IMR-90 (cell line): Measurements from ENCODE around the gene VPS37C. TPM values are rescaled to one million over a fixed set of nuclear protein-coding genes. Genes with fewer than 3 reads are reported as not detected.

Source experiments
- ATAC-seq: fragments of 200-7000 bp; cut with Tn5 transposase; 2 replicates; pipeline ENCODE4 v1.9.1; 2020; ENCODE audit warnings: low read depth, mild to moderate bottlenecking, moderate library complexity
- BruUV-seq: library from RNA; stranded (reverse); fragments of 400-500 nt; replicated peaks from 2 replicates; lab custom pipeline; 2021; lab: Mats Ljungman, UMichigan
- CTCF ChIA-PET: fragments of 300-600 bp; formaldehyde crosslinking; extraction: SDS; loops from one replicate; lab custom pipeline; 2021; ENCODE audit warnings: antibody characterized with exemption; lab: Yijun Ruan, JAX
- POLR2A ChIA-PET: fragments of 300-600 bp; sonication (Branson Sonifier 250); formaldehyde crosslinking; loops from one replicate; lab custom pipeline; 2022; ENCODE audit warnings: antibody characterized with exemption; ENCODE audit not compliant: unreplicated experiment; lab: Charles Lee
- DNase-seq: peaks from one replicate; pipeline ENCODE4 v3.0.0; 2013
- H2AFZ ChIP-seq: replicated peaks from 2 replicates; pipeline ENCODE3; 2013; ENCODE audit warnings: low read length, mild to moderate bottlenecking; ENCODE audit not compliant: poor library complexity
- H2AK5ac ChIP-seq: 2 replicates; pipeline ENCODE4 v1.6.1; 2013; ENCODE audit warnings: low read depth, low read length, inconsistent platforms
- H2AK9ac ChIP-seq: replicated peaks from 2 replicates; pipeline ENCODE3; 2013; ENCODE audit warnings: mild to moderate bottlenecking, low read depth, low read length, moderate library complexity; ENCODE audit not compliant: poor library complexity
- H2BK120ac ChIP-seq: 2 replicates; pipeline ENCODE4 v1.6.1; 2013; ENCODE audit warnings: low read depth, low read length, inconsistent platforms
- H2BK15ac ChIP-seq: 3 replicates; pipeline ENCODE4 v1.6.1; 2013; ENCODE audit warnings: low read depth, low read length, inconsistent platforms
- H2BK20ac ChIP-seq: 2 replicates; pipeline ENCODE4 v1.6.1; 2013; ENCODE audit warnings: low read depth, mild to moderate bottlenecking, inconsistent platforms, low read length, moderate library complexity
- H2BK5ac ChIP-seq: 2 replicates; pipeline ENCODE4 v1.6.1; 2013; ENCODE audit warnings: mild to moderate bottlenecking, low read depth, low read length, inconsistent platforms; ENCODE audit not compliant: poor library complexity, severe bottlenecking
- H3K14ac ChIP-seq: replicated peaks from 2 replicates; pipeline ENCODE4 v1.6.1; 2013; ENCODE audit warnings: low read depth, low read length, inconsistent platforms
- H3K18ac ChIP-seq: 2 replicates; pipeline ENCODE4 v1.6.1; 2013; ENCODE audit warnings: low read depth, low read length, control low read depth
- H3K23ac ChIP-seq: 2 replicates; pipeline ENCODE4 v1.6.1; 2013; ENCODE audit warnings: low read depth, low read length, inconsistent platforms
- H3K27ac ChIP-seq: 2 replicates; pipeline ENCODE4 v1.5.1; 2013; ENCODE audit warnings: mild to moderate bottlenecking, control low read depth, low read length; ENCODE audit not compliant: insufficient read depth
- H3K27me3 ChIP-seq: 2 replicates; pipeline ENCODE4 v1.6.1; 2013; ENCODE audit warnings: low read length; ENCODE audit not compliant: control insufficient read depth, insufficient read depth
- H3K36me3 ChIP-seq: 2 replicates; pipeline ENCODE4 v1.6.1; 2013; ENCODE audit warnings: low read length, mixed read lengths; ENCODE audit not compliant: control insufficient read depth, insufficient read depth
- H3K4ac ChIP-seq: 2 replicates; pipeline ENCODE4 v1.6.1; 2013; ENCODE audit warnings: low read depth, low read length, inconsistent platforms
- H3K4me1 ChIP-seq: 2 replicates; pipeline ENCODE4 v1.6.1; 2013; ENCODE audit warnings: low read length, mixed read lengths; ENCODE audit not compliant: control insufficient read depth, insufficient read depth
- H3K4me2 ChIP-seq: 2 replicates; pipeline ENCODE4 v1.6.1; 2013; ENCODE audit warnings: low read depth, mild to moderate bottlenecking, control low read depth, low read length, moderate library complexity
- H3K4me3 ChIP-seq: 2 replicates; pipeline ENCODE4 v1.5.1; 2013; ENCODE audit warnings: low read depth, mild to moderate bottlenecking, control low read depth, low read length, moderate library complexity; ENCODE audit not compliant: insufficient read depth
- H3K56ac ChIP-seq: 2 replicates; pipeline ENCODE4 v1.6.1; 2013; ENCODE audit warnings: low read length, inconsistent platforms; ENCODE audit not compliant: insufficient read depth; ENCODE audit errors: extremely low read depth
- H3K79me1 ChIP-seq, 2 experiments: 2 replicates each; pipeline ENCODE4 v1.6.1; 2013; ENCODE audit warnings: low read length in 2 of 2, inconsistent platforms in 1 of 2, low read depth in 1 of 2
- H3K9ac ChIP-seq: 2 replicates; pipeline ENCODE4 v1.6.1; 2013; ENCODE audit warnings: low read depth, low read length, control low read depth
- H3K9me1 ChIP-seq: 2 replicates; pipeline ENCODE4 v1.6.1; 2013; ENCODE audit warnings: low read length, inconsistent platforms; ENCODE audit not compliant: insufficient read depth
- H3K9me3 ChIP-seq: 2 replicates; pipeline ENCODE4 v1.6.1; 2013; ENCODE audit warnings: low read length; ENCODE audit not compliant: control insufficient read depth, insufficient read depth
- H4K20me1 ChIP-seq: 2 replicates; pipeline ENCODE4 v1.6.1; 2013; ENCODE audit warnings: low read length, inconsistent platforms; ENCODE audit not compliant: insufficient read depth
- H4K5ac ChIP-seq: 2 replicates; pipeline ENCODE4 v1.6.1; 2013; ENCODE audit warnings: mild to moderate bottlenecking, low read depth, low read length, control low read depth
- H4K8ac ChIP-seq, 2 experiments: 2 replicates each; pipeline ENCODE4 v1.6.1; 2013; ENCODE audit warnings: low read depth in 2 of 2, low read length in 2 of 2, control low read depth in 1 of 2, inconsistent platforms in 1 of 2
- H4K91ac ChIP-seq: 2 replicates; pipeline ENCODE4 v1.6.1; 2013; ENCODE audit warnings: low read depth, low read length, inconsistent platforms; ENCODE audit not compliant: insufficient read depth
- BHLHE40 ChIP-seq: fragments of 150-350 bp; IDR thresholded peaks from 2 replicates; pipeline ENCODE4 v1.6.1; 2016; ENCODE audit warnings: mild to moderate bottlenecking, low read depth, low read length
- MAFK ChIP-seq: IDR thresholded peaks from 2 replicates; pipeline ENCODE4 v1.6.1; 2012; ENCODE audit warnings: low read depth, low read length, improper control_type of control experiment
- RAD21 ChIP-seq: IDR thresholded peaks from 2 replicates; pipeline ENCODE4 v1.6.1; 2012; ENCODE audit warnings: low read length, improper control_type of control experiment
- RFX5 ChIP-seq: IDR thresholded peaks from 2 replicates; pipeline ENCODE4 v1.8.0; 2012; ENCODE audit warnings: low read depth, mild to moderate bottlenecking, low read length, moderate library complexity
- whole genome bisulfite sequencing, 2 experiments: methylation state at CpG; one replicate each; pipeline versions ENCODE4 v1.1.5 to v1.1.7; 2013; ENCODE audit warnings: missing lambda C conversion rate in 2 of 2; ENCODE audit not compliant: insufficient read length in 1 of 2; ENCODE audit errors: extremely low coverage in 2 of 2; 5-methylcytosine and 5-hydroxymethylcytosine counted together
- dilution Hi-C: fragments of 300-500 bp; cut with HindIII; formaldehyde crosslinking; loops from one replicate; pipeline ENCODE4 v1.14.3; 2018; ENCODE audit warnings: low sequenced_read_pairs; ENCODE audit not compliant: unreplicated experiment
- in situ Hi-C: fragments of 300-500 bp; cut with MboI; formaldehyde crosslinking; loops from 3 replicates; pipeline ENCODE4 v1.14.3; 2019; ENCODE audit warnings: low sequenced_read_pairs, inconsistent platforms, mixed read lengths
- intact Hi-C: fragments of 100-400 bp; cut with micrococcal nuclease; formaldehyde crosslinking; loops from 2 replicates; pipeline ENCODE4 v1.10.0; 2022
- polyA plus RNA-seq, 3 experiments: library from polyadenylated mRNA; depleted of rRNA; stranded (reverse); fragments of >200 nt; gene quantifications; 2 replicates each; pipeline ENCODE4 v1.2.3, GENCODE V29; 2012; ENCODE audit warnings: low replicate concordance in 1 of 3
- total RNA-seq: library from RNA; depleted of rRNA; stranded (reverse); fragments of >200 nt; gene quantifications from 2 replicates; pipeline ENCODE4 v1.2.3, GENCODE V29; 2012

Gene VPS37C
- total and polyA plus RNA-seq, 2 of the 4 experiments (the other 2 are of a cell fraction), result 3.2 to 13.2 TPM

DNA sequence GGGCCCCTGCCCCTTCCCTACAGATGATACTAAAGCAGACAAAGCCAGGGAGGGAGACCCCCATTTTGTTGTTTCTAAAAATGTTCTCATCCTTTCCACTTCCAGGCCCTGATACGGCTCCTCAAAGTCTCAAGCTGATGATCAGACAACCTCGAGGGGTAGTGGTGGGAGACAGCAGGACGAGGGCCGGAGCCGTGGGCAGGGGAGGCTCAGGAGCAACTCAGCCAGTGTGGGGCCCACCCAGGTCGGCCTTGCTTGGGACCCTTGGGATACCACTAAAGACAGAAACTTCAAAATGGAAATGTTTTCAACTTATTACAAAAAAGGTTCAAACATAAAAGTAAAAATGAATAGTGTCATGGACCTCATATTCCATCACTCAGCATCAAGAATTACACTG is 15.2 kb upstream of the VPS37C start:
- no CpG with 5 or more reads among the region's 6 CpGs for WGBS, 2 experiments
- Histone ChIP-seq H3K27me3 (peaks cover 43% of the 10 kb centered on the region), H3K36me3 (no peaks in the 10 kb centered on the region), H3K4me2 (no peak overlapping the region), H2BK15ac (no peak overlapping the region), H3K56ac (no peak overlapping the region), H4K20me1 (no peaks in the 10 kb centered on the region), H3K23ac (no peak overlapping the region), H4K5ac (no peak overlapping the region), H4K8ac (no peak overlapping the region), H3K9me1 (no peaks in the 10 kb centered on the region), H2AK9ac (no peak overlapping the region), H3K9me3 (no peaks in the 10 kb centered on the region; the same call in 1 of the 2 replicates), H4K91ac (no peak overlapping the region), H3K27ac (no peak overlapping the region), H3K4me1 (no peaks in the 10 kb centered on the region), H3K14ac (no peak overlapping the region), H2AK5ac (no peak overlapping the region), H2BK20ac (no peak overlapping the region), H3K4me3 (no peak overlapping the region), H3K4ac (no peak overlapping the region), H3K79me1 (no peaks in the 10 kb centered on the region), H3K18ac (no peak overlapping the region), H2BK5ac (no peak overlapping the region), H2AFZ (no peak overlapping the region), H3K9ac (no peak overlapping the region), H2BK120ac (no peak overlapping the region)
- no peak for DNase-seq
- in situ Hi-C loops, result no loop called here
- dilution Hi-C loops, result no loop called here
- no peak for ATAC-seq
- intact Hi-C loops, result no loop called here
- POLR2A ChIA-PET, result no interaction called here
- TF ChIP-seq RAD21 (no peak), BHLHE40 (no peak), RFX5 (no peak), MAFK (no peak)
- BruUV-seq, result no TSS peak
- CTCF ChIA-PET, result interaction anchor here (0.5 to 3.0 kb wide), 2 partner anchors 10 to 1766 kb away, joined by 5 to 11 read pairs; no protein-coding TSS in a partner anchor
